NCI-H2196 treated with DMSO at 0.1 percent for 48 hours (cell line): Measurements from ENCODE around the gene LRP1-AS.
A peak's percentile ranks its signal among the peaks of the same experiment; 100 is the strongest.

Experiments
- DNase-seq: peaks from one replicate; lab custom pipeline; 2025; ENCODE audit not compliant: unreplicated experiment; lab: John Stamatoyannopoulos, UW

Gene LRP1-AS

GRCh38 chr12:57180321-57180989, 33.0 kb upstream of the LRP1-AS start:
- no peak for DNase-seq

GRCh38 chr12:57179331-57180086, 32.1 kb upstream of the LRP1-AS start:
- no peak for DNase-seq

GRCh38 chr12:57178213-57178612, 30.8 kb upstream of the LRP1-AS start:
- DNase-seq = no peak

- no peak for DNase-seq
These were observed 29.9 kb upstream of the LRP1-AS start for GRCh38 chr12:57177354-57177753.

- DNase-seq = no peak
These were observed 29.4 kb upstream of the LRP1-AS start for GRCh38 chr12:57176846-57177245.

GRCh38 chr12:57176139-57176477, 28.7 kb upstream of the LRP1-AS start:
- DNase-seq = no peak

GRCh38 chr12:57175428-57176138, 28.2 kb upstream of the LRP1-AS start:
- DNase-seq = peak; percentile 89

- no peak for DNase-seq
These were observed 26.3 kb upstream of the LRP1-AS start for GRCh38 chr12:57173683-57174082.

GRCh38 chr12:57173089-57173488, 25.7 kb upstream of the LRP1-AS start:
- DNase-seq = no peak

- DNase-seq = no peak
These were observed 24.2 kb upstream of the LRP1-AS start for GRCh38 chr12:57171668-57172067.

GRCh38 chr12:57170927-57171326, 23.5 kb upstream of the LRP1-AS start:
- DNase-seq = no peak

GRCh38 chr12:57170408-57170807, 23.0 kb upstream of the LRP1-AS start:
- DNase-seq = no peak

GRCh38 chr12:57169969-57170368, 22.6 kb upstream of the LRP1-AS start:
- DNase-seq = no peak

GRCh38 chr12:57169046-57169795, 21.8 kb upstream of the LRP1-AS start:
- no peak for DNase-seq

GRCh38 chr12:57168058-57168457, 20.6 kb upstream of the LRP1-AS start:
- DNase-seq = no peak

- DNase-seq = no peak
These were observed 19.6 kb upstream of the LRP1-AS start for GRCh38 chr12:57166971-57167371.

GRCh38 chr12:57165741-57166140, 18.3 kb upstream of the LRP1-AS start:
- DNase-seq = no peak

- DNase-seq = no peak
These were observed 17.7 kb upstream of the LRP1-AS start for GRCh38 chr12:57164966-57165625.

- DNase-seq = no peak
These were observed 17.0 kb upstream of the LRP1-AS start for GRCh38 chr12:57164454-57164853.

- DNase-seq = no peak
These were observed 15.2 kb upstream of the LRP1-AS start for GRCh38 chr12:57162553-57163125.

GRCh38 chr12:57161491-57161890, 14.1 kb upstream of the LRP1-AS start:
- no peak for DNase-seq
